HG02588 (cell line): ENCODE results near the gene OSGIN1.
"Not testable (repeated sequence)": the region's sequence is repeated elsewhere in the genome, so short reads cannot be mapped to it uniquely, and the experiment has no call there.

Experiments
- ATAC-seq: cut with Tn5 transposase; IDR thresholded peaks from one replicate; pipeline ENCODE4 v1.9.1; 2021; ENCODE audit warnings: mild to moderate bottlenecking, moderate library complexity; ENCODE audit not compliant: unreplicated experiment

Gene OSGIN1

DNA sequence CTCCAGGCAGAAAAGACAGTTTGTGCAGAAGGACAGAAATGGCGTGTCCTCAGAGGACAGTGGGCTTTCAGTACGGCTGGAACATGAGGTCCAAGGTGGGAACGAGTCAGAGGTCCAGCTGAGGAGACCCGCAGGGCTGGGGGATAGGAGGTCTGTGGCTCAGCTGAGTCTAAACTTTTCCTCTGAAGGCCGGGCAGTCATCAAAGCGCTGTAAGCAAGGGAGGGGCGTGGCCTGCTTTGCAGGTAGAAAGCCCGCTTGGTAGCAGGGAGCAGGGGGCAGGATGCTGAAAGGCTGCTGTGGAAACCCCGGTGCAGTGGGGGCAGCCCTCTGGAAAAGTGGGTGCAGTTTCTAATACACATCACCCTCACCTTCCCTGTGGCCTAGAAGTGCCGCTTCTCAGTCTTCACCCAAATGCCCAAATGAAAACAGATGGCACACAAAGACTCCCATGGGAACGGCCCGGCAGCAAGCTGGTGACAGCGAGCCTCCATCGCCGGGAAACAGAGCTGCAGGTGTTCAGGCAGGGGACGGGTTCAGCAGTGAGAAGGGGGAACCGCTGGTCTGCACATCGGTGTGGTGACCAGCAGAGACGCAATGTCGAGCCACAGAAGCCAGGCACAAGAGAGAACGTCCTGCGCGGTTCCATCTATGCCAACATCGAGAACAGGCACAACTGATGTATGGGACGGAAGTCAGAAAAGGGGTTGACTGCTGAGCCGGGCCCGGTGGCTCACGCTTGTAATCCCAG, 12.2 kb upstream of the OSGIN1 start:
- ATAC-seq = no peak

DNA sequence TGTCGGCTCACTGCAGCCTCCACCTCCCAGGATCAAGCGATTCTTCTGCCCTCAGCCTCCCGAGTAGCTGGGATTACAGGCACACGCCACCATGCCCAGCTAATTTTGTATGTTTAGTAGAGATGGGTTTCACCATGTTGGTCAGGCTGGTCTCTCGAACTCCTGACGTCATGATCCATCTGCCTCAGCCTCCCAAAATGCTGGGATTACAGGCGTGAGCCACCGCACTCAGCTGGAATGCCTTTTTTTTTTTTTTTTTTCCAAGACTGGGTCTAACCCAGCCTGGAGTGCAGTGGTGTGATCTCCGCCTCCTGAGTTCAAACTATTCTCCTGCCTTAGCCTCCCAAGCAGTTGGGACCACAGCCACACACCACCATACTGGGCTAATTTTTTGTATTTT, 11.5 kb upstream of the OSGIN1 start:
- ATAC-seq = not testable (repeated sequence)

DNA sequence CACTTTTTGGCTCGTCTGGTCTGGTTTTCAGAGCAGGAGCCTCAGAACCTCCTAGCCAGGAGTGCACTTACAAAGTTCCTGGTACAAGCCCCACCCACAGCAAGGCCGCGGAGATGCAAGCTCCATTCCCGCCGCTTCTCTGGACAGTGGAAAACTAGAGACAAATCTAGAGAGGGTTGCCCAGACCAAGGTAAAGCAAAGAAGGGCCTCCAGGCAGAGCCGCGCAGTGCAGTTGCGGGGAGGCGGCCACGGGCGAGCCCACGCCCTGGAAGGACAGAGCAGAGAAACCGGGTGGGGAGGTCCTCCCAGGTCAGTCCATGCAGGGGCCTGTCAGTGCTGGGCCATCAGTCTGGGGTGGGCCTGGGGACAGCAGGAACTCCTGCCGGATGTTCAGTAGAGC, 11.0 kb upstream of the OSGIN1 start:
- ATAC-seq = no peak

DNA sequence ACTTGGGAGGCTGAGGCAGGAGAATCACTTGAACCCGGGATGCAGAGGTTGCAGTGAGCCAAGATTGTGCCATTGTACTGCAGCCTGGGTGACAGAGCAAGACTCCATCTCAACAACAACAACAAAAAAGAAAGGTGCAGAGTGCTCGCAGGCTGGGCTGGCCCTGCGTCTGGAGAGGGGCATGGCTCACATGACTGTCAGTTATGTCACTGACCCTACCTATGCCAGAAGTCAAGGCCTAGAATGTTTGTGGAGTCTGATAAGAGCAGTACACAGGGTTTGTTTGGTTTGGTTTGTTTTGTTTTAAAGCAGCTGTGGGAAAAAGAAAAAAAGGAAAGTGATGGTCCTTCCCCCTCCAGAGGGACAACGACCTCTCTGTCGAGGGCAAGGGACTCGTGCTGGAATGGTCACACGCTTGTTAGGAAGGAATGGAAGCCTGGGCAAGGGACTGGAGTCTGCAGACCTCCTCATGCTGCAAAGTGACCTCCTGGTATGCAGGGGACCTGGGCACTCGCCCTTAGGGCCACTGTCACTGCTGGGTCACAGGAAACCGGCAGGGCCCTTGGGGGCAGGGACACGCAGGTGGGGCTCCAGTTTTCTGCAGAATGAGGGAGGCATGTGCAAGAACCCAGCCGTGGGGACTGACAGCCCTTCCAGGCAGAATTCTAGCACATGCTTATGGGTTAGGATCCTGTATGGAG, 10.1 kb upstream of the OSGIN1 start:
- ATAC-seq = no peak

DNA sequence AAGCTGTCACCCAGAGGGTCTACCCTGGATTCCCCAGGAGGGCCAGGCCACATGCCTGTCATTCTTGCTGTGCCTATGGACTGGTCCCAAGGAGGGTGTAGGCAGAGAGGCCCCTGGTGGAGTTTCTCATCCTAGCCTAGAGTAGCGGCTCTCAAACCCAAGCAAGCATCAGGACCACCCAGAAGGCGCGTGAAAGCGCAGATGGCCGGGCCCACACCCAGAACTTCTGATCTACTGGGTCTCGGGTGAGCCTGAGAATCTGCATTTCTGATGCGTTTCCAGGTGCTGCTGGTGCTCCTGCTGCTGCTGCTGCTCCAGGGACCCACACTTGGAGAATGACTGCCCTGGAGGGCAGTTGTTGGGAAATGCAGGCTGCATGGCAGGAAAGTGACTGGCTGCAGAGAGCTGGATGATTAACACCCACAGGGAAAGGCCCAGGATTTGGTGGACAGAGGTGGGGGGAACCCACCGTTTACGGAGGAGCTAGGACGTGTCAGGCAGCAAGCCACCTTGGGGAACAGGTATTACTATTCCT, 9.5 kb upstream of the OSGIN1 start:
- no peak for ATAC-seq

DNA sequence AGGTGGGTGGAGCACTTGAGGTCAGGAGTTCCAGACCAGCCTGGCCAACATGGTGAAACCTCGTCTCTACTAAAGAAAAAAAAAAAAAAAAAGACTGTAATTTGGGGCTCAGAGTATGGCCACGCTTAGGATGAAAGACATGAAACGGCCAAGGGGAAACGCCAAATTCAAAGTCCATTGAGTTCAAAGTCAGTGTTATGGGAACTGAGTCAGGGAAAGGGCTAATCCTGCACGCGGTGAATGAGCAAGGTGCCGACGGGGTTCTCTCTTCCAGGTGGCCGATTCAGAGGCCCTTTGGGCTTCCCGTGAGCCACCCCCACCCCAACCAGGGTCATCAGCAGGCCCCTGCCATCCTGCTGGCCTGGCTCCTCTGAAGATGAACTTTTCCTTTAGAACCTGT, 7.5 kb upstream of the OSGIN1 start:
- no peak for ATAC-seq

DNA sequence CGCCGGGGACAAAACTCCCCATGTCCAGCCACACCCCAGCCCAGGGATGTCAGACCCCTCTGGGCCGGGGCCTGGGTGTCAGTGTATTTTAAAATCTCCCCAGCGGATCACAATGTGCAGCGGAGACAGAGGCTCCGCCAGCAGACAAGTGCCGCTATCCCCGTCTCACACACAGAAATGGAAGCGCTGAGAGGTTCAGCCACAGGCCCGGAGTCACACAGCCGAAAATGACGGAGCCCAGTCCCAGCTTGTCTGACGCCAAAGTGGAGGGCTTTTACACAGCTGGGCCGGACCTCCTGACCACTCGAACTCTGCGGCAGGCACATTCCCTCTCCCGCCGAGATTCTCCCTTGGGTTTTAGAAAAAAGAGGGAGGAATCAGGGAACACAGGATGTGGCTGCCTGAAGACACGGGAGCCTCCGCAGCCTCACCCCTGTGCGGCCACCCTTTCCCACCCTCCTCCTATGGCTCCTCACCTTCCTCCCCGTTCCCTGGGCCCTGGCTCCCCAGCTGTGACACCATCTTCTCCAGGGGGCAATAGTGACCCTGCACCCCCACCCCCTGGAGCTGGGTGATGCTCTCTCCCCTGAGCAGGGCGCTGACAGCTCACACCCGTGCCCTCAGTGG, 6.8 kb upstream of the OSGIN1 start:
- ATAC-seq = no peak

DNA sequence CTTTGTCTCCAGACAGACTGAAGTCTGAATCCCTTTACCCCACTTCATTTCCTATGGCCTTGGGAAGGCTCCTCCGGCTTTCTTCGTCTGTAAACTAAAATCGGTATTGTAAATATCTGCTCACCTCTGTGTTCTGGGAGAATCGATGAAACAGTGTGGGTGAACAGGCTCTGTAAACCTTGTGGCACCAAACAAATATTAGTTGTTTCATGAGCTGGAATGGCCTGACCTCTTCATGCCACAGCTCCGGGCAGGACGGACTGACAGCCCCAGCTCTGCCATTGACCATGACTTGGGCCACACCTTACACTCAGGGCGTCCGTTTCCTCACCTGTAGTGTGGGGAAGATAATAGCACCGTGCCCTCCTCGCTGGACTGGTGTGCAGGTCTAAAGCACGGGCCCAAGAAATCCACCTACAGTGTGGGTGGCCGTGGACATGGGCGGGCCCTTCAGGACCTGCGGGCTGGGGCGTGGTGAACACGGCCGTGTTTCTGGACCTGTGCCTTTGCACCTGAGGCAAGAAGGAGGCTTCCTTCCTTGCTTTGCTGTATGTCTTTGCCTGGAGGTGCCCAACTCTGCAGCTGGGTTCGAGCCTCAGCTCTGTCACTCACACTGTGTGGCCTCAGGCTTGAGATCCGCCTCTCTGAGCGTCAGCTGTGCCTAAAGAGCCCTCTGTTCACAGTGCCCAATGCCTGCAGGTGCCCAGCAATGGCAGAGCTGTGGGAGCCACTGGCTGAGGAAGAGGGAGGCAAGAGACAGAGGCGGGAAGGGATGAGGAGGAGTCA, 6.1 kb upstream of the OSGIN1 start:
- no peak for ATAC-seq

DNA sequence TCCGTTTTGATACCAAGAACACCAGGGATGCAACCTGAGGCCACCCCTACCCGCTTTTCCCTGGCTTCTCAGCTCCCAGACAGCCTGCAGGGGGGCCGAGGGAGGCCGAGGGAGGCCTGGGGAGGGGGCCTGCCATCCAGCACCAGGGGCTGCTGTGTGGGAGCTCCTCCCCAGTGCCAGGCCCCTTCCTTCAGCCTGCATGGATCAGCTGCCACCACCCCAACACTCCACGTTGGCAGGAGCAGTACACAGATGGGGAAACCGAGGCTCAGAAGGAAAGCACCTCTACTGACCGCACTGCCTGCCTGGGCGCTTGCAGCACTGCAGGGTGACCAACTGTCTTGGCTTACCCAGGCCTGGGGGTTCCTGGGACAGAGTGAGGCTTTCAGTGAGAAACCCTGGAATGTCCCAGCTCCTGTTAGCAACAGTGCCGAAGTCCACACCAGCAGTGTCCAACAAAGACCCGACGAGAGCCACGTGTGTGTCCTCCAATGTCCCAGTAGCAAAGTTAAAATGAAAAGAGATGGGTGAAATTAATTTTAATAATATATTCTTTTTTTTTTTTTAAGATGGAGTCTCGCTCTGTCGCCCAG, 5.3 kb upstream of the OSGIN1 start:
- no peak for ATAC-seq

DNA sequence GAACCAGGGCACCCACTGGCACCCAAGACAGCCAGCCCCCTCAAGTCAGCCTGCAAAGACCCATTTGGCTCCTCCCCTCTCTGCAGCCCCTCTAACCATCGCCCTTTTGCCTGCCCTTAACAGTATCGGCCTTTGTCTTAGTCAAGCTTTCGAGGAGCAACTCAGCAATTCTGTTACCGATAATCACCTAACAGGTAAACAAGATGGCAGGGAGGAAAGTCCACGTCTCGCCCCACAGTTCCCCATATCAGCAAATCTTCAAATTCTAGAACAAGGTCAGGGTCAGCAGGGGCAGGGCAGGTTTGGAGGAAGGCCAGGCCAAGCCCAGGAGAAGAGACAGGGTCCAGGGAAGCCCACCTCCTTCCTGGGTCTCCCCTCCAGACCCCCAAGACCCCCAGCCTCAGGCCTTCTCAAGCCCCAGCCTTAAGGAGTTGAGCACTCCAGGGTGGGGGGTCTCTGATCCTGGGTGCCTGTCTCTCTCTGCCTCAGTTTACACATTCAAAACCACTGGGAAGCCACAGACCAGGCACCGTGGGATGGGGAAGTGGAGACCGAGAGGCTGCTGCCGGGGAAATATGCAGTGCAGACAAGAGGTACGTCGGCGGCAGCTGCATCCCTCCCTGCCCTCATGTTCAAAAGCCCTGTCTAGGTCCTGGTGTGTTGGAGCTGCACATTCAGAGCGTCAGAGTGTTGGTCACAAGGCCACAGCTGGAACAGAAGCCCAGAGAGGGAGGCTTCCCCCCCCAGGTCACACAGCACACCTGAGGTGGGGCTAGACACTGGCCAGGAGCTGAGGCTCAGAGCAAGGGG, 3.9 kb upstream of the OSGIN1 start:
- no peak for ATAC-seq

DNA sequence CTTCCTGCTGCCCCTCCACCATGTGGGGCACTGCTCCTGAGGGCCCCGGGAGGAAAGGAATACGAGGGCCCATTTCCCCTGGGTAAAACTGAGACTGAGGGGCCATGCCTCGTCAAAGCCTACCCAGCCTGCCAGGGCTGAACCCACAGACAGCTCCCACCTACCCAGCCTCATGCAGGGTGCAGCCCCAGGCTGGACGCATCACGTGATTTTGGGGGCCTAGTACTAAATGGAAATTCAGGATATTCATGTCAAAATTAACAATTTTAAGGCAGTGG, 3.4 kb upstream of the OSGIN1 start:
- no peak for ATAC-seq

DNA sequence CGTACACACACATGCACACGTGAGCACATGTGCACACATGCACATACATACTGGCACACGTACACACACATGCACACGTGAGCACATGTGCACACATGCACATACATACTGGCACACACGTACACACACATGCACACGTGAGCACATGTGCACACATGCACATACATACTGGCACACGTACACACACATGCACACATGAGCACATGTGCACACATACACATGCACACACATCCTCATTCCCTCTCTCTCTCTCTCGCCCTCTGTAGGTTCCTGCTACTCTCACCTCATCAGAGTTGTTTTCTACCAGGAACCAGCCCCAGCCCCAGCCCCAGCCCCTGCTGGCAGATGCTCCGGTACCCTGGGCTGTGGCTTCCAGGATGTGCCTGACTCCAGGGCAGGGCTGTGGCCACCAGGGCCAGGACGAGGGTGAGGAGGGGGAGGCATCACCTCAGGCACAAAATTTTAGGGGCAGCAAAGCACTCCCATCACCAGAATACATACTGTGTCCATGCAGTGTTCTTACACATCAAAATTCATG, 2.1 kb upstream of the OSGIN1 start:
- not testable (repeated sequence) for ATAC-seq

DNA sequence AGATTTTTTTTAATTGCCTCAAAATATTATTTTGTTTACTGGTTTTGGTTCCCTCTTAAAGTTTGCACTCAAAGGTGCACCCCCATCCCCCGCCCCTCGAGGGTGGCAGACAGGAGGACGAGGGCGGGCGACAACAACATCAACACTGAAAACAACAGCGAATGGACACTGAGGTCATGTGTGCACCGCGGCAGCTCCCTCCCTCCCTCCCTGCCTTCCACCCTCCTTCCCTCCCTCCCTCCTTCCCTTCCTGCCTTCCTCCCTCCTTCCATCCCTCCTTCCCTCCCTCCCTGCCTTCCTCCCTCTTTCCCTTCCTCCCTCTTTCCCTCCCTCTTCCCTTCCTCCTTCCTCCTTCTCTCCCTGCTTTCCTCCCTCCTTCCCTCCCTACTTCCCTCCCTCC, 1.5 kb upstream of the OSGIN1 start:
- no peak for ATAC-seq

DNA sequence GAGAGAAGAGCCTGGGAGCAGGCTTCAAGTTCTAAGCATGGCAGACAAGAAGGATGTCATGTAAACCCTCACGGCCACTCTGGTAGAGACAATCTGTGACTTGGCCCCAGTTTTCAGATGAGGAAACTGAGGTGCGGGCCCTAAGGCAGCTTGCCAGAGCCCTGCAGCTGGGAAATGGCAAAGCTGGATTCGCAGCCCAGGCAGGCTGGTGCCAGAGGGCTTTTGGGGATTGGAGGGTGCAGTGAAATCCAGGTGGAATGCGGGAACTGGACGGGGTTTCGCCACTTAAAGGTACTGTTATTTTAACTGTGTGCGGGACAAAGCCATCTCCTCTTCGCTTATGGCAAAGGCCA, 477 bp upstream of the OSGIN1 start:
- no peak for ATAC-seq

DNA sequence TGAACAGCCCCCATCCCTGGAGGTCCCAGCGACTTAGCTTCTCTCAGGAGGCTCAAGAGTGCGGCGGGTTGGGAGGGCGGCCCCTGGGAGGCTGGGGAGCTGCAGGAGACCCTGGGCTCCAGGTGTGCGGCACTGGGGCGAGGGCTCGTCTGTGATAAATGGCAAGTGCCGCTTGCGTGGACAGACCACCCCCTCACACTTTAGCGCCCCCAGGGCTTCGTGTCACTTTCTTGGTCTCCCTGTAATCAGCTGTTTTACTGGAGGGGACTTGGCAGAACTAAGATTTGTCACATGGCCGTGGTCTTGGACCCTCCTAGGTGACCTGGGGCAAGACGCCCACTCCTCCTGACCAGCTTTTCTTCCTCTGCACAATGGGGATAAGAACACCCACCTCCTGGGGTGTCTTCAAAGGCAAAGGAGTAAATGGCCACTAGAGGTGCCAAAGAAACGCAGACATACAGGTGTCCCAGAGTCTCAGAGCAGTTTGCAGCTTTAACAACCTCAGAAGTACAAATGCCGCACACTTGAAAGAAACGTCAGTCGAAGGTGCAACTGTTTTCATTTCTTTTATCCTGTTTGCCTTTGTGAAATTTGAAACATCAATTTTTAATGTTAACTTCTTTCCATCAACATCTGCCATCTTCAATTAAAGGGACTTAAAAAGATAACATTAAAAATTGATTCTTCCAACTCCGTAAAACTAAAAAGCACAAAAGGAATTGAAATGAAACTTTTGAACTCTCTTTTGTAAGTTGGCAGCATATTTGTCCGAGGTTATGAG, 946 bp downstream of the OSGIN1 start:
- ATAC-seq = no peak

DNA sequence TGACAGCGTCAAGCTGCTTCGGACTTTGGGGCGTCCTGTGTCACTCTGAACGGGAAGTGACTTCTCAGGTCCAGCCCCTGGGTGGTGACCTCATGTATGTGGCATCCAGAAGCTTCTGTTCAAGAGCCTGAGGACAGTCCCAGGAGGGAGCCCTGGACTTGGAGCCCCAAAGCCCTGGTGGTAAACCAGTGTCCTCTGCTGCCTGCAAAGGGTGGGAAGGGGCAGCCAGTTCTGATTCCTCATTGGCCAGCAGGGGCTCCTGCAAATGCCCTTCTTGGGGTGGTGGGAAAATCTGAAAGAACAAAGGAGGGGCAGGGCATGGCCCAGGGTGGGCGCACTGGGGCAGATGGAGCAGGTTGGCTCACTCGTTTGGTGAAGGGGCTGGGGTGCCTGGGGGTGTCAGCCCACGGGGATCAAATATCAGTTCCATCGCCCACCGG, 1.6 kb downstream of the OSGIN1 start:
- ATAC-seq = no peak

DNA sequence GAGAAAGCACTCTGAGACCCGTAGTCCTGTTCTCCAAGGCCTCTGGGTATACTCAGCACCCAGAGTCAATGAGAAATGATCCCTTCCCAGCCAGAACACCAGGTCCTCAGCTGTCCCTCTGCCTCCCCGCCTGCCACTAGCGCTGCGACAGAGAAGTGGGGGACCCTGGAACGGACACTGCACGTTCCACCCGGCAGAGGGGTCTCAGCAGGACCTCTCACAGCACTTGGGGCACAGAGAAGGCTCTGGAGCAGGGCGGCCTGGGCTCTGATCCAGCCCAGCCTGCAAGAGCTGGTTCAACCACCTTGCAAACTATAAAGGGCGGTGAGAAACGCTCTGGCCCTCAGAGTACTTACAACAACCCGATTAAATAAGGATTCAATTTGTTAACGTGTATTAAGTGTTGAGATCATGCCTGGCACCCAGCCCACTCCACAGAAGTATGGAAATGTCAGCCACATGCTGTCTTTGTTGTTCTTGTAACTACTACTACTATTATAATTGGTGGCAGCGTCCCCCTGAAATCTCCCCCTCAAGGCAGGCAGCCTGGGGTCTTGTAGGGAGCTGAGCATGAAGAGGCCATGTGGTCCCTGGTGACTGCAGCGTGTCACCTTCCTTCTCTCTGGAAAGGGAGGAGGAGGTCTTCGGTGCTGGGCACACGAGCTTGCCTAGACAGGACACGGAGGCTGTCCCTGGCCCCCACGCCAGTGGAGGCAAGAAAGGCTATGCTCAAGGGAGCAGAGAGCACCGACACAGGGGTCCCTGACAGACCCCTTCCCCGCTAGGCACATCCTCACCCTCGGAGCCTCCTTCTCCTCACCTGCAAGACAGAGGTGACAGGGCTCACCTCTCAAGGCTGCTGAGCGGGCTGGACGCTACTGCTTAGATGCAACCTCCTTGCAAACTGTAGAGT, 2.4 kb downstream of the OSGIN1 start:
- ATAC-seq = no peak
